ENCODE data around the gene PLCB1.

The PLCB1 gene

DNA sequence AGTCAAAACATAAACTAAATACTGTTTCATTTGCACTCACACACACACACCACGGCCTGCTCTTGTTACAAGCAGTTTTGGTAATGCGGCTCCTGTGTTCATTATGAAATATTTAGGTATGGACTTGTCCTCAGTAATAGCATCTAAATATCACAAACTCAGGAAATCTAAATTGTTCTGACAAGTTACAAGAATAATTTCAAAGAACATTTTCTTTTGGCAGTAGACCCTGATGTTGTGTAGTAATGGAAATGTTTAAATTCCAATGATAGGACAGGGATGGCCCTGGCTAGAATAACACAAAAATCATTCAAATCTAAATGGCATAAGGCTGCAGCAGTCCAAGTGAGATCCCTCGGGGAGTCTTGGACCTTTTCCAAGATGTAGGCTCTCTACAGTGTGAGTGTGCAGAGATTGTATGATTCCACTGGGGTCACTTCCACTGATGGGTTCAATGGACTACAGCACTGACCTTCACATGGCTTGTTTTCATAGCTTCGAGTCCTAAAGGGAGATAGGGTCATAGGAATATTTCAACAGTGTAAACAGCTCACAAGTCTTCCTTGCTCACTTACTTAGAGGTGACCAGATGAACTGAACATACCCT lies 726.2 kb downstream of the PLCB1 start:
- no peaks in the 10 kb centered on the region for H3K36me3 ChIP-seq (ENCODE audit: control insufficient read depth, low read length)
- no peak overlapping the region for H3K4me3 ChIP-seq (ENCODE audit: low read length)
- H4K20me1 ChIP-seq (ENCODE audit: control insufficient read depth, insufficient read depth, low read depth, low read length) = no peaks in the 10 kb centered on the region
- no peaks in the 10 kb centered on the region for H3F3A ChIP-seq (ENCODE audit: control insufficient read depth, insufficient read depth)
- H3K9me2 ChIP-seq (replicated peaks; ENCODE audit: control insufficient read depth, low read length) = no peaks in the 10 kb centered on the region
- no peak overlapping the region for H3K4me2 ChIP-seq (ENCODE audit: low read length)
- H3K9me3 ChIP-seq (ENCODE audit: control insufficient read depth, insufficient read depth, low read length) = no peaks in the 10 kb centered on the region
- H3K4me1 ChIP-seq (ENCODE audit: control insufficient read depth, low read length) = no peaks in the 10 kb centered on the region
- H3K79me2 ChIP-seq (ENCODE audit: control insufficient read depth, low read length) = no peaks in the 10 kb centered on the region
- no peak overlapping the region for H3K27ac ChIP-seq (ENCODE audit: low read depth, low read length)
- no peaks in the 10 kb centered on the region for H3K27me3 ChIP-seq (ENCODE audit: control insufficient read depth, low read length)
- no peak for TF ChIP-seq EZH2phosphoT487 (IDR thresholded peaks at IDR 0.05; ENCODE audit: borderline replicate concordance, low read length)
- TF ChIP-seq, protein P1, sequence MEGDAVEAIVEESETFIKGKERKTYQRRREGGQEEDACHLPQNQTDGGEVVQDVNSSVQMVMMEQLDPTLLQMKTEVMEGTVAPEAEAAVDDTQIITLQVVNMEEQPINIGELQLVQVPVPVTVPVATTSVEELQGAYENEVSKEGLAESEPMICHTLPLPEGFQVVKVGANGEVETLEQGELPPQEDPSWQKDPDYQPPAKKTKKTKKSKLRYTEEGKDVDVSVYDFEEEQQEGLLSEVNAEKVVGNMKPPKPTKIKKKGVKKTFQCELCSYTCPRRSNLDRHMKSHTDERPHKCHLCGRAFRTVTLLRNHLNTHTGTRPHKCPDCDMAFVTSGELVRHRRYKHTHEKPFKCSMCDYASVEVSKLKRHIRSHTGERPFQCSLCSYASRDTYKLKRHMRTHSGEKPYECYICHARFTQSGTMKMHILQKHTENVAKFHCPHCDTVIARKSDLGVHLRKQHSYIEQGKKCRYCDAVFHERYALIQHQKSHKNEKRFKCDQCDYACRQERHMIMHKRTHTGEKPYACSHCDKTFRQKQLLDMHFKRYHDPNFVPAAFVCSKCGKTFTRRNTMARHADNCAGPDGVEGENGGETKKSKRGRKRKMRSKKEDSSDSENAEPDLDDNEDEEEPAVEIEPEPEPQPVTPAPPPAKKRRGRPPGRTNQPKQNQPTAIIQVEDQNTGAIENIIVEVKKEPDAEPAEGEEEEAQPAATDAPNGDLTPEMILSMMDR (IDR thresholded peaks at IDR 0.05; ENCODE audit: low read depth, low read length, poor library complexity, severe bottlenecking) = no peak

DNA sequence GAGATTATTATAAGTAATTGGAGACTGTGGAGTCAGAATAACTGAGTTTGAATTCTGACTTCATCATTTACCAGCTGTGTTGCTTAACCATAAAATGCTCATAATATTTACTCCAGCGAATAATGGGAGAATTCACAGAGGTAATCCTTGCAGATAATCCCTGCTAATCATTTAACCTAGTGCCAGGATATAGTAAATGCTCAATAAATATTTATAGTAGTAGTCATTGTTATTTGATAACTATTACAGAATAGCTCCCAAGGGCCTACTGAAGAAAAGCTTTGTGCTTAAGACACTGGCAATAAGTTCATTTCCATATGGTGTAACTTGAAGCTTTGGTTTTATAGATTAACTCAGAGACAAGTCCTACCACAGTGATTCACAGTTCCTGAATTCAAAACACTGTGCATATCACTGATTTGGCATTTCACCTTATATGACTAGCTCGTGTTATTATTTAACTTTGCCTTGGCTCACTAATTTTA lies 728.0 kb downstream of the PLCB1 start:
- Histone ChIP-seq H3K27ac (ENCODE audit: low read depth, low read length) (no peak overlapping the region), H3K79me2 (ENCODE audit: control insufficient read depth, low read length) (no peaks in the 10 kb centered on the region), H3K9me3 (ENCODE audit: control insufficient read depth, insufficient read depth, low read length) (no peaks in the 10 kb centered on the region), H3K9me2 (replicated peaks; ENCODE audit: control insufficient read depth, low read length) (no peaks in the 10 kb centered on the region), H3K4me1 (ENCODE audit: control insufficient read depth, low read length) (no peaks in the 10 kb centered on the region), H3K36me3 (ENCODE audit: control insufficient read depth, low read length) (no peaks in the 10 kb centered on the region), H3K4me3 (ENCODE audit: low read length) (no peak overlapping the region), H4K20me1 (ENCODE audit: control insufficient read depth, insufficient read depth, low read depth, low read length) (no peaks in the 10 kb centered on the region), H3K27me3 (ENCODE audit: control insufficient read depth, low read length) (no peaks in the 10 kb centered on the region), H3K4me2 (ENCODE audit: low read length) (no peak overlapping the region), H3F3A (ENCODE audit: control insufficient read depth, insufficient read depth) (no peaks in the 10 kb centered on the region)
- no peak for TF ChIP-seq EZH2phosphoT487 (IDR thresholded peaks at IDR 0.05; ENCODE audit: borderline replicate concordance, low read length)
- TF ChIP-seq, protein P1 (IDR thresholded peaks at IDR 0.05; ENCODE audit: low read depth, low read length, poor library complexity, severe bottlenecking) = no peak

DNA sequence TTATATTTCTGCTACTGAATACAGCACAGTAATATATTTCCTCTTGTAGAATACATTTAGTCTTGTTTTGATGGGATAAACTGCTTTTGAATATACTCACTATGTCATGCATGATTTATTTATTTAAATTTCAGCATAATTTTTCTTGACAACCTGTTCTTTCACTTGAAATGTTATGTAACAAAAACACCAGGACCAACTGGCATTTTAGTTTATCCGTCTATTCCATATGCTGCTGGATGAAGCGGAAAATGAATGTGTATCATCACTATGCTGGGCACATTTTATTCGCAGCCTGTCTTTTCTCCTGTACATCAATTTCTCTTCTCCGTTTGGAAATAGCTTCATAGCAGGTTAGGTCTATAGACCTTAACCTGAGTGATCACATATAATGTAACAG lies 730.0 kb downstream of the PLCB1 start:
- Histone ChIP-seq H3K4me2 (ENCODE audit: low read length) (no peak overlapping the region), H3K4me1 (ENCODE audit: control insufficient read depth, low read length) (no peaks in the 10 kb centered on the region), H3K79me2 (ENCODE audit: control insufficient read depth, low read length) (no peaks in the 10 kb centered on the region), H3K36me3 (ENCODE audit: control insufficient read depth, low read length) (no peaks in the 10 kb centered on the region), H3K9me3 (ENCODE audit: control insufficient read depth, insufficient read depth, low read length) (no peaks in the 10 kb centered on the region), H3K4me3 (ENCODE audit: low read length) (no peak overlapping the region), H3K27ac (ENCODE audit: low read depth, low read length) (no peak overlapping the region), H4K20me1 (ENCODE audit: control insufficient read depth, insufficient read depth, low read depth, low read length) (no peaks in the 10 kb centered on the region), H3K27me3 (ENCODE audit: control insufficient read depth, low read length) (no peaks in the 10 kb centered on the region), H3F3A (ENCODE audit: control insufficient read depth, insufficient read depth) (no peaks in the 10 kb centered on the region), H3K9me2 (replicated peaks; ENCODE audit: control insufficient read depth, low read length) (no peaks in the 10 kb centered on the region)
- no peak for TF ChIP-seq EZH2phosphoT487 (IDR thresholded peaks at IDR 0.05; ENCODE audit: borderline replicate concordance, low read length)
- TF ChIP-seq, protein P1 (IDR thresholded peaks at IDR 0.05; ENCODE audit: low read depth, low read length, poor library complexity, severe bottlenecking) = no peak
